HG03442 (cell line): Measurements from ENCODE around the gene SQSTM1.
"Not testable (repeated sequence)": the region's sequence is repeated elsewhere in the genome, so short reads cannot be mapped to it uniquely, and the experiment has no call there.

Experiments used
- ATAC-seq: cut with Tn5 transposase; IDR thresholded peaks from one replicate; pipeline ENCODE4 v1.9.1; 2021; ENCODE audit warnings: mild to moderate bottlenecking, moderate library complexity; ENCODE audit not compliant: unreplicated experiment

The SQSTM1 gene

DNA sequence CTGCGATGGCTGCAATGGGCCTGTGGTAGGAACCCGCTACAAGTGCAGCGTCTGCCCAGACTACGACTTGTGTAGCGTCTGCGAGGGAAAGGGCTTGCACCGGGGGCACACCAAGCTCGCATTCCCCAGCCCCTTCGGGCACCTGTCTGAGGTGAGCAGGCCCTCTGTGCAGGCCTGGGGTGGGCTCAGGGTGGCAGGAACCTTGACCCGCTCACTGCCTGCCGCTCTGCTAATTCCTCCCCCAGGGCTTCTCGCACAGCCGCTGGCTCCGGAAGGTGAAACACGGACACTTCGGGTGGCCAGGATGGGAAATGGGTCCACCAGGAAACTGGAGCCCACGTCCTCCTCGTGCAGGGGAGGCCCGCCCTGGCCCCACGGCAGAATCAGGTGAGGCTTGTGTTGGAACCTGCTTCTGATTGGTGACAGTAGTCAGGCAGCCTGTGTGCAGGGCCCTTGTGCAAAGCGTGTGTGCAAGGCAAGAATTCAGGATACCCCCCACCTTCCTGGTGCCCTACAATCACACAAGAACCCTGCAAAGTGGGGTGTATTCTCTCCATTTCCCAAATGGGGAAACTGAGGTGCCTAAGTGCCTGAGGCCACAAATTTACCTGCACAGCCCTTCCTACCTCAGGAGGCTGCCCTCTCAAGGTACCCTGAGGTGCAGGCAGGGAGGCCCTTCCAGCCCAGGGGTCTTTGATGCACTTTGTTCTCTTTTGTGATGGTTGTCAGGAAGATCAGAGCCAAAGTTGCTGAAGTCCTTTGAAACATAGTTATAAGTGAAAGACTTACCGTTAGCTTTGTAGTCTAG is 3.4 kb downstream of the SQSTM1 start:
- ATAC-seq, result no peak

GRCh38 chr5:179824745-179825112 is 4.0 kb downstream of the SQSTM1 start:
- ATAC-seq, result no peak

DNA sequence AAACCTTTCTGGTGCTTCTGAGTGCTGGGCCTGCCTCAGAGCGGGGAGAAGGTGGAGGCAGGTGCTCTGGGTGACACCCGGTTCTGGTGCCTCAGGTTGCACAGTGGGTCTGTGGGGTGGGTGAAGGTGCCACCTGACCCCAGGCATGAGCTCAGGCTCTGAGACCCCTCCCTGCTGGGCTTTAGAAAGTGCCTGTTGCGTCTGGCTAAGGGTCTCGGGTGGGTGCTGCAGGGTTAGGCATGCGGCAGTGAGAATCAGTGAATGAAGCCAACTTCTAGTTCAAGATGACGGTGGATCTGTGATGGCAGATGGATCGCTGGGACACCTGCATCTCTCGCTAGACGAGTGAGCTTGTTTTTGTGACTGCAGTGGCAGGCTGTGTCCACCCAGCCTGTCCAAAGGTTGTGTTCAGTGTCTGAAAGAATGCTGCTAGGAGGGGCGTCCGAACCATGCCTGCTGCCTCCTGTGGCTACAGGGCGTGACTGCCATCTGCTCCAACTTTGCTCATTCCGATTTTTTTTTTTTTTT is 5.0 kb downstream of the SQSTM1 start:
- ATAC-seq, result no peak

GRCh38 chr5:179827680-179828079 is 7.0 kb downstream of the SQSTM1 start:
- ATAC-seq, result no peak

- no peak for ATAC-seq
Measured at GRCh38 chr5:179828756-179829421, 8.2 kb downstream of the SQSTM1 start.

- no peak for ATAC-seq
Measured at GRCh38 chr5:179829732-179830435, 9.2 kb downstream of the SQSTM1 start.

DNA sequence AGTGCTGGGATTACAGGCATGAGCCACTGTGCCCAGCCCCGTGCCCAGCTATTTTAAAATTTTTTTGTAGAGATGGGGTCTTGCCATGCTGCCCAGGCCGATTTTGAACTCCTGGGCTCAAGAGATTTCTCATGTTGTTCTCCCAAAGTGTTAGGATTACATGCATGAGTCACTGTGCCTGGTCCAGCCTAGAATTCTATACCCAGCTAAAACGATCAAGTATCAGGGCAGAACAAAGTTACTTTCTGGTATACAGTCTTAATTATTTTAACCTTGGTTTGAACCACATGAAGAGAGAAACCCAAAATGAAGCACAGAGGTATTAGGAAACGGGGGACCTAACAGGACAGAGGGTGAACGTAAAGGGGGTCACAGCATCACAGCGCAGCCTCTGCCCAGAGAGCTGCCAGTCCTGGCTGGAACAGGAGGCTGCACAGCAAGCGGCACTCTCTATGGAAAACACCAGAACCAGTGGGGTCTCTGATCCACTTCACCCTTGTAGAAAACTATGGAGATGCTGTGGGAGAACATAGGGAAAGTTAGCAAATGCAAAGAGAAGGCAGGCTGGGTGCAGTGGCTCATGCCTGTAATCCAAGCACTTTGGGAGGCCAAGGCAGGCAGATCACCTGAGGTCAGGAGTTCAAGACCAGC is 10.2 kb downstream of the SQSTM1 start:
- ATAC-seq, result no peak

DNA sequence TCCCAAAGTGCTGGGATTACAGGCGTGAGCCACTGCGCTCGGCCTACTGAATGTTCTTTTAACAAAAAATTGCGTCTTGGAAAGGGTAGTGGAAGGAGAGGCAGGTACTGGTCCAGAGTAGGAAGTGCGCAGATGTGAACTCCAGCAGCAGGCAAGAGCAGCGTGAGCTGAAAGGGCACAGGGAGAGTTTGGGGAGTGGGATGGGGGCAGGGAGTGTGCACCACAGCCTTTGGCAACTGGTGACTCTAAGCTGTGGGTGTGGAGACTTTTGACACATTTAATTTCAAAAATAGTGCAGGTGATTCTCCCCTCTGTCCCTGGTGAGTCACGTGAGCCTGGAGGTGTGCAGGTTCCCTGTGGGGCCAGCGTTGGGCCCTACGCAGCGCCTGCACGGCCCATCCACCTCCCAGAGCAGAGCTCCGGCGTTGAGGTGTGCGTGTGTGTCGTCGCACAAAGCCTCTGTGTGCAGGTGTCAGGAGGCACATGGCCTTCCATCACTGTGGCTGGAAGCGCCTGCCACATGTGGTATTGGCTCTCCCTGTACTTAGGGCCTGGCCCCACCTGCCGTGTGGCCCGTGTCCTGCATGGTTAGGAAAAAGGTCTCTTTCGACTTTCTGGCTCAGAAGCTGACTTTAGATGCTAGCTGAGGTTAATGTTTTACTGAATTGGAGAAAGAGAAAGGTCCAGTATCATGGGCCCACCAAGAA is 11.5 kb downstream of the SQSTM1 start:
- ATAC-seq, result no peak

- no peak for ATAC-seq
Measured at GRCh38 chr5:179833056-179833708, 12.5 kb downstream of the SQSTM1 start.

GRCh38 chr5:179833709-179834070 is 13.0 kb downstream of the SQSTM1 start:
- ATAC-seq, result no peak

GRCh38 chr5:179834120-179834519 is 13.4 kb downstream of the SQSTM1 start:
- ATAC-seq, result no peak

GRCh38 chr5:179834871-179835270 is 14.2 kb downstream of the SQSTM1 start:
- ATAC-seq, result not testable (repeated sequence)

- no peak for ATAC-seq
Measured at GRCh38 chr5:179836225-179837019, 15.7 kb downstream of the SQSTM1 start.

DNA sequence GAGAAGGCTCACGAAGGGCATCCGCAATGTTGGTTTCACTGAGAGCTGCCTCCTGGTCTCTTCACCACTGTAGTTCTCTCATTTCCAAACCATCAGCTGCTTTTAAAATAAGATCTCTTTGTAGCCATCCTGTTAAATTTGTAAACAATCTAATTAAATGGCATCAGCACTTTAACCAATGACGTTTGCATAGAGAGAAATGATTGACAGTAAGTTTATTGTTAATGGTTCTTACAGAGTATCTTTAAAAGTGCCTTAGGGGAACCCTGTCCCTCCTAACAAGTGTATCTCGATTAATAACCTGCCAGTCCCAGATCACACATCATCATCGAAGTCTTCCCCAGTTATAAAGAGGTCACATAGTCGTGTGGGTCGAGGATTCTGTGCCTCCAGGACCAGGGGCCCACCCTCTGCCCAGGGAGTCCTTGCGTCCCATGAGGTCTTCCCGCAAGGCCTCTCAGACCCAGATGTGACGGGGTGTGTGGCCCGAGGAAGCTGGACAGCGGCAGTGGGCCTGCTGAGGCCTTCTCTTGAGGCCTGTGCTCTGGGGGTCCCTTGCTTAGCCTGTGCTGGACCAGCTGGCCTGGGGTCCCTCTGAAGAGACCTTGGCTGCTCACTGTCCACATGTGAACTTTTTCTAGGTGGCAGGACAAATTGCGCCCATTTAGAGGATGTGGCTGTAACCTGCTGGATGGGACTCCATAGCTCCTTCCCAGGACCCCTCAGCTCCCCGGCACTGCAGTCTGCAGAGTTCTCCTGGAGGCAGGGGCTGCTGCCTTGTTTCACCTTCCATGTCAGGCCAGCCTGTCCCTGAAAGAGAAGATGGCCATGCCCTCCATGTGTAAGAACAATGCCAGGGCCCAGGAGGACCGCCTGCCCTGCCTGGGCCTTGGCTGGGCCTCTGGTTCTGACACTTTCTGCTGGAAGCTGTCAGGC is 16.6 kb downstream of the SQSTM1 start:
- no peak for ATAC-seq

DNA sequence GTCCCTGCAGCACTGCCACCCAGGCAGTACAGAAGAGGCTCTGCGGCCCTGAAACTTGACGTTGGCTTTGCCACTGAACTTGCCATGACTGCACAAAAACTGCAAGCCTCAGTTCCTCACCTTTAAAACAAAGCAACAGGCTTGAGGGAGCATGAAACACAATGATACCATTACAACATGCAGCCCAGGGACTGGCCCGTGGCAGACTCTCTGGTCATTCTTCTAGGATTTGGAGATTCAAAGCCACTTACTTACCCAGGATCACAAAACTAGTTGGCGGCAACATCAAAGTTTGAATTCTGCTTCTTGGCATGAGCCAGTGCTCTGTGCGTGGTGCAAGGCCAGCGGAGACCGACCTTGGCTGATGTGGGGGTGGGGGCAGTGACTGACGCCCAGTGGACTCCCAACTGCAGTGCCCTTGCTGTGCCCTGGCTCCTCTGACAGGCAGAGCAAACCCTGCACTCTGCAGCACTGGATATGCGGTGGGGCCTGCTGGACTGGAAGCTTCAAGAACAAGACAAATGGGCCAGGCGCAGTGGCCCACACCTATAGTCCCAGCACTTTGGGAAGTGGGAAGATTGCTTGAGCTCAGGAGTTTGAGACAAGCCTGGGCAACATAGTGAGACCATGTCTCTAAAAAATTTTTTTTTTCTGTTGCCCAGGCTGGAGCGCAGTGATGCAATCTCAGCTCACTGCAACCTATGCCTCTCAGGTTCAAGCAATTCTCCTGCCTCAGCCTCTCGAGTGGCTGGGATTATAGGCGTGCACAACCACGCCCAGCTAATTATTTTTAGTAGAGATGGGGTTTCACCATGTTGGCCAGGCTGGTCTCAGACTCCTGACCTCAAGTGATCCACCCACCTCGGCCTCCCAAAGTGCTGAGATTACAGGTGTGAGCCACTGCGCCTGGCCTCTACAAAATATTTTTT is 18.9 kb downstream of the SQSTM1 start:
- no peak for ATAC-seq

GRCh38 chr5:179840321-179840720 is 19.6 kb downstream of the SQSTM1 start:
- ATAC-seq, result no peak

DNA sequence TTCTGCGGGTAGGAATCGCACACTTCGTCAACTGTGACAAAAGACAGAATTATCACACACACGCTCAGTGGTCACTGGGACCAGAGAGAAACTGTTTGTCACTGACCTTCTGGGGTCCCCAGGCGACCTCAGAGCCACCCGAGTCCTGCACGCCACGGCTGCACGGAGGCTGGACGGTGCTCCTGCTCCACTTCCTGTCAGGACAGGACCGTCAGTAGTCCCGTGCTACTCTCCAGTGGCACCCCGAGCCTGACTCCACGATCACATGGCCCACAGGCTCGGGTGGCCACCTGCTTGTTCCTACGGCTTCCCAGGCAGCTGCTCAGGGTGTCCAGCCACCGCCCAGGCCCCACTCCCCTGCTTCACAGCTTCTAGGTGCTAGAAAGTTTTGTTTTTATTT is 20.1 kb downstream of the SQSTM1 start:
- ATAC-seq, result no peak
